GM12873 (cell line): ENCODE results near the gene NCAPG2.

Source experiments
- TF ChIP-seq, protein P1 (sequence below): IDR thresholded peaks from 2 replicates; pipeline ENCODE4 v1.5.1; 2012; ENCODE audit warnings: low read depth, mild to moderate bottlenecking, moderate library complexity, low read length, control low read depth; ENCODE audit not compliant: insufficient read depth; ENCODE audit errors: missing control alignments

Gene NCAPG2

DNA sequence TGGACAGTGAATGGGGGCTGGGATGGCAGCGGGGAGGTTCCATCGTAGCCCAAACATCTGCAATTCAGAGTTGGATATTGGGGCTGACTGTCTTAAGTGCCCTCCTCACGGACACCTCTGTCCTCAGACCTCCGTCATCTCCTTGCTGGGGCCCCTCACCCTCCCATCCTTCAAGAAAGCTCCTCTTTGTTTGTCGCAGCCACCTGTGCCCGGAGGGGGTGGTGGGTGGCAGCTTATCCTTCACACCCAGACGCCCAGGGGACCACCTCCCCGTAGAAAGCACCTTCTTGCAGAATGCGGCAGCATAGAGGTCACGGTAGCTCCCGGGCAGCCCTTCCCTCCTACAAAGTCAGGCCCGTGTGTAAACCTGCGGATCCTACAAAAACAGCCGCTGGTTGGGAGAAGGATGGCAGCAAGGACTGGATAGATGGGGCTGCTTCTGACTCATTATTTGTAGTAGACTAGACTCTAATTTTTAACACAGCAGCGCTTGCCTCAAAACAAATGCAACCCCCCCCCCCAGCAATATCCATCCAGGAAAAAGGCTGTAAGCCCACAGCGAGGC is 115.6 kb downstream of the NCAPG2 start:
- TF ChIP-seq, protein P1, sequence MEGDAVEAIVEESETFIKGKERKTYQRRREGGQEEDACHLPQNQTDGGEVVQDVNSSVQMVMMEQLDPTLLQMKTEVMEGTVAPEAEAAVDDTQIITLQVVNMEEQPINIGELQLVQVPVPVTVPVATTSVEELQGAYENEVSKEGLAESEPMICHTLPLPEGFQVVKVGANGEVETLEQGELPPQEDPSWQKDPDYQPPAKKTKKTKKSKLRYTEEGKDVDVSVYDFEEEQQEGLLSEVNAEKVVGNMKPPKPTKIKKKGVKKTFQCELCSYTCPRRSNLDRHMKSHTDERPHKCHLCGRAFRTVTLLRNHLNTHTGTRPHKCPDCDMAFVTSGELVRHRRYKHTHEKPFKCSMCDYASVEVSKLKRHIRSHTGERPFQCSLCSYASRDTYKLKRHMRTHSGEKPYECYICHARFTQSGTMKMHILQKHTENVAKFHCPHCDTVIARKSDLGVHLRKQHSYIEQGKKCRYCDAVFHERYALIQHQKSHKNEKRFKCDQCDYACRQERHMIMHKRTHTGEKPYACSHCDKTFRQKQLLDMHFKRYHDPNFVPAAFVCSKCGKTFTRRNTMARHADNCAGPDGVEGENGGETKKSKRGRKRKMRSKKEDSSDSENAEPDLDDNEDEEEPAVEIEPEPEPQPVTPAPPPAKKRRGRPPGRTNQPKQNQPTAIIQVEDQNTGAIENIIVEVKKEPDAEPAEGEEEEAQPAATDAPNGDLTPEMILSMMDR, result no peak

DNA sequence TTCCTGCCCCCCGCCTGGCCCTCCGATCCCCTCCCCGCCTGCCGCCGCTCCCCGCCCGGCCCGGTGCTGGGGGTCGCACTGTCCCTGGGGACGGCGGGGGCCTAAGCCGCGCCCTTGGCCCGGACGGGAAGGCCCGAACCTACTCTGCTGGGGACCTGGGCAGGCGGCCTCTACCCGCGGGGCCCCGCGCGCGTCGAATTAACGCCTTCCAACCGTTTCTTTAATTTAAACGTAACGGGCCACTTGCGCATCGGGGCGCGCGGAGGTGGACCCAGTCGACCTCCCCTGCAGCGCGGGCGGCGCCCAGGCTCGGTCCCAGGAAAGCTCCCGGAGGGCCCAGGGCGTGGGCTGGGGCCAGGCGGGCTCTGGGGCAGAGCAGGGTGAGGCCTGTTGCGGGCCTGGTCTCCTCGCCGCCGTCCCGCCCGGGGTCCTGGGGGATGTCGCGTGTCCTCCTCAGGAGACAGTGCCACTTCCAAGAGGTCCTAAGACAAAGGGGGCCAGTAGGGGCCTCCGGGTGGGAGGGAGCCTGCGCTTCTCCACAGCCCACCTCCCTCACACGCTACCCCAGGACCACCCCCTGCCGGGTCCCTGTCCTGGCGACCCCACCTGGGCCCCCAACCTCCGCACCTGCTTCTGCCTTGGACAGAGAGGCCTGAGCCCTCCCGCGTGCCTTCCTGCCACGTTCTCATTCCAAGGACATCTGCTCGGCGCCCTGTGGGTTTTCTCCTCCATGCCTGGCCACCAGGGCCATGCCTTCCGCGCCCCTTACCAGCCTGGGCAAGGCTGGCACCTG is 116.3 kb downstream of the NCAPG2 start:
- TF ChIP-seq, protein P1, result no peak

DNA sequence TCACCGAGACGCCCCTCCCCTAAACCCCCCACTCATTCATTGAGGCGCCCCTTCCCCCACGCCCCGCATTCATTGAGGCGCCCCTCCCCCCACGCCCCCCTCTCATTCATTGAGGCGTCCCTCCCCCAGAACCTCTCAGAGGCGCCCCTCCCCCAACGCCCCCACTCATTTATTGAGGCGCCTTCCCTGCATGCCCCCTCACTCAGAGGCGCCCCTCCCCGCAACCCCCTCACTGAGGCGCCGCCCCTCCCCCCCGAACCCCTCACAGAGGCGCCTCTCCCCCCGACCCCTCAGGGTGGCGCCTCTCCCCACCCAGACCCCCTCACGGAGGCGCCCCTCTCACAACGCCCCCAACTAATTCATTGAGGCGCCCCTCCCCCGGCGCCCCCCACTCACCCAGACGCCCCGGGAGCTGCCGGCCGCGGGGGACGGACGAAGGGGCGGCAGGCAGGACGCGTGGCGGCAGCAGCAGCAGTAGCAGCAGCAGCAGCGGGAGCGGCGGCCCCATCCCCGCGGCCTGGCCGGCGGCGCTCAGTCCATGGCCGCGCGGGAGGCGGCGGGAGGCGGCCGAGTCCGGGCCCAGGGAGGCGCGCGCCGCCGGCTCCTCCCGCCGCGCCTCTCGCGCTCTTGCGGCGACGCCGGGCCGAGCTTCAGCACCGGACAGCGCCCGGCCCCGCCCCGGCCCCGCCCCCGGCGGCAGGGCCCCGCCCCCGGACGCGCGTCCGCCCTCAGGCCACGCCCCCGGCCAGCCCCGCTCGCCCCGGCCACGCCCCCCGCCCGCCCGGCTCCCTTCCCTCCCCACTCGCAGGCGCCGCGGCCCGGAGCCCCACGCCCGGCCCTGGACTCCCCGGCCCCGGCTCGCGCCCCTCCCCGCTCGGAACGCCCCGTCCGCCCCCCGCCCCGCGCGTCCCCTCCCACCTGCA is 117.2 kb downstream of the NCAPG2 start, which contains the start of gene PTPRN2:
PTPRN2 (minus strand) TSS at position 662 of the 923 bp plus-strand sequence.
- TF ChIP-seq, protein P1, result no peak

DNA sequence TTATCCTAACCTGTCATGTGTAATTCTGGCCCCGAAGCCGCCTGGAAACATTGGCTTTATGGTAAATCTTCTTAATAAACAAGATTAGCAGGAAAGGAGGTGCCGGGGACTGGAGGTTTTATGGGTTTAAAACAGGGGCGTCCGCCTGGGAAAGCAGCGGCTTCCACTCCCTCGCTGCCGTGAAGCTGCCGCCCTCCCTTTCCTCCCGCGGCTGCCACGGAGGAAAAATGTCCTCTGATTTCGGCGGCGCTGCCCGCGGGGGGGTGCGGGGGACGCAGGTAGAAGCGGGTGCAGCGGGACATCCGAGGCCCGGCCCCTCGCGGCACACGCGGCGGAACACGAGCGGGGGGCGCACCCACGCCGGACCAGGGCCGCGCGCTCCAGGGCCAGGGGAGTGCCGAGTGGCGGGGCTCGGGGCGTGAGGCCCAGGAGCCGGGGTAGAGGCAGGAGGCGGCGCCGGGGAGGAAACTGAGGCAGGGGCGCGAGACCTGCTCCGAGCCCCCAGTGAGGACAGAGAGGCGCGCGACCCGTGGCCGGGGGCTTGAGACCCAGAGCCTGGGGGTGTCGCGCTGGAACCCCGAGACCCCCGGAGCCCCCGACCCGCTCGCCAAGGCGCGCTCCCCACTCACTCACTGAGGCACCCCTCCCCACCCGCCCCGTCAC is 118.0 kb downstream of the NCAPG2 start:
- TF ChIP-seq, protein P1, result no peak

DNA sequence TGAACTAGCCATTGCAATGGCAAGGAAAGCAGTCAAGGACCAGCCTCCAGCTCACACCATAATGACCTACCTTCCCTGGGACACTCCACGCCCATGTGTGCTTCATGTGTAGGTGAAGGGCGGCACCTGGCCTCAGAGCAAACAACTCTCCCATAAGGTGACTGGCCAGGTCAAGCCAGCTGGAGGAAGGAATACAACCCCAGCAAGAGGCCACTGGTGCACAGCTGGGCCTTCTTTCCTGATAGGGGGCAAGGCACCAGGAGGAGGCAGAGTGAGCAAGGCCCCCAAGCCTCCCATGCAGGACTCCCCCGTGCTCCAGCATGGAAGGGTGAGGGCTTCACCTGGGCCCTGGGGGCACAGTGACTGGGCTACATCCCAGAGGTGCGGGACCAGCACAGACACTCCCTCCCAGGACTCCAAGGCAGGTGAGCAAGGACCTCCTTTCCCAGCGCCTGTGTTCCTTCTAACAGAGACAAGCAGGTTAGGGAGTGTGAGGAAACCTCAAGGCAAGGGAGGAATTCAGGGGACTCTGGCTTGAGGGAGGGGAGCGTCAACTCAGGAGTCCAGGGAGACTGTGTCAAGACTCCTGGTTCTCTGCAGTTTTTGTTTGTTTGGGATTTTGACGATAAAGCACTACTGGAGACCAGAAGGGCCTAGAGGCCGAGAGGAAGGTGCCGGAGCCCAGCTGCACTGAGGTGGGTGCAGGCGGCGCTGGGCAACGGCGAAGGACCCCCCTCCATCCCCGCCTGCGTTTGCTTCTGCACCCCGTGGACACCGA is 118.7 kb downstream of the NCAPG2 start:
- TF ChIP-seq, protein P1, result no peak

DNA sequence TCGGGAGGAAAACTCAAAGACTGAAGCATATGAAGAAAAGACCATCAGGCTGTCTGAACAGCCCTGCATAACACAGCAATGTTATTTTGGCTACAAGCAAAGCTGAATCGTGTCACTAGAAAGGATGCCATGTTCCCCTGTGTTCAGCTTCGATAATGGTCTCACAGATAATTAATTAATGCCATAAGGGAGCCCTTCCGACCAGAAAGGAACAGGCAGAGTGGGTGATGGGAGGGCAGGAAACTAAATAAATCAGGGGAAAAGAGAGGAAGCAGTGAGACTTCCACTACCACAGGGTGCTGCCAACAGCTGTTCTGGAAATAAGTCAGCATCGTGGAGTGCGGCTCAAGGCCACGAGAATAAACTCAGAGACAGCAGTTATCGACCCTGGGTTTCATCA is 120.2 kb downstream of the NCAPG2 start:
- TF ChIP-seq, protein P1, result no peak
